Neural progenitor cell (in vitro differentiated cells): ENCODE results near the gene CAMKMT. TPM values are rescaled to one million over a fixed set of nuclear protein-coding genes. Genes with fewer than 3 reads are reported as not detected.
"Not testable (repeated sequence)": the region's sequence is repeated elsewhere in the genome, so short reads cannot be mapped to it uniquely, and the experiment has no call there.

Experiments
- DNase-seq: peaks from one replicate; pipeline ENCODE4 v3.0.0-alpha.2; 2016; ENCODE audit warnings: low spot score
- H2AFZ ChIP-seq: fragments of 200-600 bp; sonication (generic); replicated peaks from 2 replicates; pipeline ENCODE4 v1.6.1; 2016; ENCODE audit warnings: antibody characterized with exemption
- H3F3A ChIP-seq: fragments of 200-600 bp; sonication (generic); 2 replicates; pipeline ENCODE4 v1.6.1; 2016; ENCODE audit warnings: antibody characterized with exemption, low read depth
- H3K27ac ChIP-seq: fragments of 200-600 bp; sonication (generic); 2 replicates; pipeline ENCODE4 v1.5.1; 2016; ENCODE audit warnings: mild to moderate bottlenecking
- H3K27me3 ChIP-seq: fragments of 200-600 bp; sonication (generic); 2 replicates; pipeline ENCODE4 v1.6.1; 2016; ENCODE audit warnings: mild to moderate bottlenecking, moderate library complexity
- H3K36me3 ChIP-seq: fragments of 200-600 bp; sonication (generic); 2 replicates; pipeline ENCODE4 v1.5.1; 2016
- H3K4me1 ChIP-seq: fragments of 200-600 bp; sonication (generic); 2 replicates; pipeline ENCODE4 v1.6.1; 2016; ENCODE audit warnings: mixed run types
- H3K4me2 ChIP-seq: fragments of 200-600 bp; sonication (generic); 2 replicates; pipeline ENCODE4 v1.6.1; 2016
- H3K4me3 ChIP-seq: fragments of 200-600 bp; sonication (generic); 2 replicates; pipeline ENCODE4 v1.5.1; 2016
- H3K79me2 ChIP-seq: fragments of 200-600 bp; sonication (generic); 2 replicates; pipeline ENCODE4 v1.6.1; 2016; ENCODE audit warnings: low read depth
- H3K9ac ChIP-seq: fragments of 200-600 bp; sonication (generic); 2 replicates; pipeline ENCODE4 v1.6.1; 2016
- H3K9me3 ChIP-seq: fragments of 200-600 bp; sonication (generic); 2 replicates; pipeline ENCODE4 v1.5.1; 2016; ENCODE audit warnings: low read depth
- H4K20me1 ChIP-seq: fragments of 200-600 bp; sonication (generic); 2 replicates; pipeline ENCODE4 v1.6.1; 2016; ENCODE audit warnings: low read depth
- H3K27ac Mint-ChIP-seq: 3 replicates; pipeline ENCODE4 v1.8.0; 2021; ENCODE audit warnings: mixed read lengths
- H3K27me3 Mint-ChIP-seq: 2 replicates; pipeline ENCODE4 v1.8.0; 2022; ENCODE audit warnings: low read depth, mild to moderate bottlenecking, inconsistent platforms, moderate library complexity, mixed read lengths; ENCODE audit not compliant: insufficient read depth
- H3K36me3 Mint-ChIP-seq: 3 replicates; pipeline ENCODE4 v1.8.0; 2021; ENCODE audit warnings: mixed read lengths
- H3K4me1 Mint-ChIP-seq: 3 replicates; pipeline ENCODE4 v1.8.0; 2021; ENCODE audit warnings: mixed read lengths
- H3K4me3 Mint-ChIP-seq: 3 replicates; pipeline ENCODE4 v1.8.0; 2021; ENCODE audit warnings: mild to moderate bottlenecking, moderate library complexity, mixed read lengths
- H3K9me3 Mint-ChIP-seq: 3 replicates; pipeline ENCODE4 v1.8.0; 2020; ENCODE audit warnings: mixed read lengths
- EZH2 ChIP-seq: fragments of 200-600 bp; sonication (generic); IDR thresholded peaks from 2 replicates; pipeline ENCODE4 v1.6.1; 2017; ENCODE audit warnings: antibody characterized with exemption, mild to moderate bottlenecking, moderate library complexity
- EZH2phosphoT487 ChIP-seq: fragments of 200-600 bp; sonication (generic); IDR thresholded peaks from 2 replicates; pipeline ENCODE4 v1.6.1; 2017; ENCODE audit warnings: antibody characterized with exemption
- total RNA-seq: library from RNA; depleted of rRNA; stranded (reverse); fragments of >200 nt; gene quantifications from 2 replicates; pipeline ENCODE4 v1.2.3, GENCODE V29; 2015; ENCODE audit warnings: low replicate concordance
- TF ChIP-seq, protein P1 (sequence below): fragments of 200-600 bp; sonication (generic); IDR thresholded peaks from 2 replicates; pipeline ENCODE4 v1.5.1; 2017; ENCODE audit warnings: antibody characterized with exemption, mild to moderate bottlenecking

Gene CAMKMT
- total RNA-seq, 1 donor from 2014 or later, result 28.5 TPM

DNA sequence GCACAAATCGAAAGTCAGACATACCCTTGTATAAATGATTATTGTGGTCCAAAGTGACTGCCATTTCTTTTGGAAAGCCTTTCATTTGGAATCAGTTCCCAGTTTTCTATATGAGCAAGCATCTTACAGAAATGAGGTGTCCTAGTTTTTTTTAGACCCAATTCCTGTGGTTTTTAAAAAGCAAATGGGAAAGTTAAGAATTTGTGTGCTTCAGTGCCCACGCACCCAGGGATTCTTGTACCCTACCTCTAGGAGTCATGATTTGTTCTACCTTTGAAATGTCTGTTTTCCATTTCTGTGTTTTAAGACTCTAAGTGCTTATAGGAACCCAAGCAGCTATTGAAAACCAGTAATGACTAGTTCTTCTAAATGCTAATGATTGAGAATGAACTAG is 218.1 kb downstream of the CAMKMT start:
- H3K79me2 ChIP-seq, result peaks cover 10% of the 10 kb centered on the region
- H3K27ac ChIP-seq, result peak overlapping the region; percentile 15
- peaks cover 4% of the 10 kb centered on the region for H3K27me3 Mint-ChIP-seq
- H3K4me1 Mint-ChIP-seq, result no peaks in the 10 kb centered on the region
- peak overlapping the region; percentile 24 for H3K4me2 ChIP-seq
- no peaks in the 10 kb centered on the region for H3K36me3 Mint-ChIP-seq
- peaks cover 12% of the 10 kb centered on the region for H3F3A ChIP-seq
- no peaks in the 10 kb centered on the region for H3K36me3 ChIP-seq
- no peaks in the 10 kb centered on the region for H4K20me1 ChIP-seq
- H3K9me3 Mint-ChIP-seq, result no peaks in the 10 kb centered on the region
- H3K9me3 ChIP-seq, result no peaks in the 10 kb centered on the region
- no peak overlapping the region for H3K27ac Mint-ChIP-seq
- DNase-seq, result no peak
- TF ChIP-seq EZH2phosphoT487 (no peak), EZH2 (no peak)
- TF ChIP-seq, protein P1, sequence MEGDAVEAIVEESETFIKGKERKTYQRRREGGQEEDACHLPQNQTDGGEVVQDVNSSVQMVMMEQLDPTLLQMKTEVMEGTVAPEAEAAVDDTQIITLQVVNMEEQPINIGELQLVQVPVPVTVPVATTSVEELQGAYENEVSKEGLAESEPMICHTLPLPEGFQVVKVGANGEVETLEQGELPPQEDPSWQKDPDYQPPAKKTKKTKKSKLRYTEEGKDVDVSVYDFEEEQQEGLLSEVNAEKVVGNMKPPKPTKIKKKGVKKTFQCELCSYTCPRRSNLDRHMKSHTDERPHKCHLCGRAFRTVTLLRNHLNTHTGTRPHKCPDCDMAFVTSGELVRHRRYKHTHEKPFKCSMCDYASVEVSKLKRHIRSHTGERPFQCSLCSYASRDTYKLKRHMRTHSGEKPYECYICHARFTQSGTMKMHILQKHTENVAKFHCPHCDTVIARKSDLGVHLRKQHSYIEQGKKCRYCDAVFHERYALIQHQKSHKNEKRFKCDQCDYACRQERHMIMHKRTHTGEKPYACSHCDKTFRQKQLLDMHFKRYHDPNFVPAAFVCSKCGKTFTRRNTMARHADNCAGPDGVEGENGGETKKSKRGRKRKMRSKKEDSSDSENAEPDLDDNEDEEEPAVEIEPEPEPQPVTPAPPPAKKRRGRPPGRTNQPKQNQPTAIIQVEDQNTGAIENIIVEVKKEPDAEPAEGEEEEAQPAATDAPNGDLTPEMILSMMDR, result no peak
- H3K4me3 ChIP-seq, result no peak overlapping the region
- no peak overlapping the region for H2AFZ ChIP-seq
- H3K4me1 ChIP-seq, result peaks cover 9% of the 10 kb centered on the region
- H3K27me3 ChIP-seq, result no peaks in the 10 kb centered on the region
- no peak overlapping the region for H3K4me3 Mint-ChIP-seq
- H3K9ac ChIP-seq, result no peak overlapping the region

DNA sequence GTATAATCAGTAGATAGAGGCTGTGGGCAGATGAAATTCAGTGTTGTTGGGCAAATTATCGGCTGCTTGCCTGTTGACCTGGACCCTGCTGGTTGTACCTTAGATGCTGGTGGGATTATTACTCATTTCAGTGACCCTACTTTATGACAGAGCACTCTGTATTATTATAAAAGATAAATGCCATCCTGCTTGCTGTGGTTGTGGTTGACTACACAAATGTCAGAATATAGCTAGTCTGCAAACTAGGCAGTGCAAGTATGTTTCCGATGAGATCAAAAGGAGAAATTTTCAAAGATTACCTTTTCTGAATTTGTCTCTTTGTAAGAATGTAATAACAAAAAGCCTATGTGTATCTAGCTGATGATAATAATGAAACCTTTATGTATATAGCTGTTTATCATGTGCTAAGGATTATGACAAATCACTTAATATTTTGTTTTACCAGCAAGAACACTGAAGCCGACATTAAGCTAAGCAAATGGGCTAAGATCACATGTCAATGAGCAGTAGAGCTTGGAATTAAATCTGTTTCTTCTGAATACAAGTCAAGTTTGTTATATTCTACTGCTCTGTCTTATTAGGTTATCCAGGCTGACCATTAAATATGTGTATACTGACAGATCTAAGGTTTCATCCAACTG is 219.2 kb downstream of the CAMKMT start:
- Histone ChIP-seq H2AFZ (no peak overlapping the region), H3K27ac (no peak overlapping the region), H3K27me3 (no peaks in the 10 kb centered on the region), H3K4me2 (no peak overlapping the region), H3K4me1 (peaks cover 9% of the 10 kb centered on the region), H3K9ac (no peak overlapping the region), H4K20me1 (no peaks in the 10 kb centered on the region), H3F3A (peaks cover 12% of the 10 kb centered on the region), H3K4me3 (no peak overlapping the region), H3K36me3 (no peaks in the 10 kb centered on the region), H3K9me3 (no peaks in the 10 kb centered on the region), H3K79me2 (peaks cover 10% of the 10 kb centered on the region)
- no peak for DNase-seq
- Mint-ChIP-seq H3K4me3 (no peak overlapping the region), H3K9me3 (no peaks in the 10 kb centered on the region), H3K36me3 (no peaks in the 10 kb centered on the region), H3K27me3 (peaks cover 4% of the 10 kb centered on the region), H3K27ac (no peak overlapping the region), H3K4me1 (no peaks in the 10 kb centered on the region)
- TF ChIP-seq EZH2 (no peak), EZH2phosphoT487 (no peak)
- TF ChIP-seq, protein P1, result no peak

DNA sequence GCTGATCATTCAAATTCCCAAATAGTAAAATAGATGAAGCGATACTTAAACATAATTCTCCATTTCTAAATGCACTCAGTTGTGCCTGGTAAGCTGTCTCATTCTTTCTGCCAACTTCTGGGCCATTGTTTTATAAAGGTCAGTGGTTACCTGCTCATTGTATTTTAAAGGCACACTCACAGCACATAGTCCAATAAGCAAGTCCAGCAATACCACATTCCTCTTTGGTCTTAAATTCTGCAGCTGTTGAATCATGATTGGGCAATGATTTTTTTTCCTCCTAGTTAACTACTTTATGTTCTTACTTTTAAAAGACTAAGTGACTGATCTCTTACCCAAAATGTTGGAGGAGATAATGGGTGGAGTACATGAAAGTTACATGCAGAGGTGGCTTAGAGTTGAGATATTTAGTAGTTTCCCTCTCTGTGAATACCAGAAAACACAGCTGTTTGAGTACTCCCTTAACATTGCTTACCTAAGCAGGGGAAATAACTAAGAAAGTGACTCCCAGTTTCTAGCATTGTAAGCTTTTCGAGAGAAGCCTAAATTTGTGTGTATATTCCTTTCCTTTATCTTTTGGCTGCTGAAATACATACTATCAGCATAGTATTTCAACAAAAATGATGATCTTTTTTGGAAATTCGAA is 220.7 kb downstream of the CAMKMT start:
- DNase-seq, result no peak
- Histone ChIP-seq H3K27ac (no peak overlapping the region), H2AFZ (no peak overlapping the region), H3F3A (peaks cover 12% of the 10 kb centered on the region), H3K36me3 (no peaks in the 10 kb centered on the region), H3K4me1 (peaks cover 9% of the 10 kb centered on the region), H3K4me3 (no peak overlapping the region), H3K79me2 (peaks cover 10% of the 10 kb centered on the region), H3K4me2 (no peak overlapping the region), H3K9ac (no peak overlapping the region), H3K9me3 (no peaks in the 10 kb centered on the region), H4K20me1 (no peaks in the 10 kb centered on the region), H3K27me3 (no peaks in the 10 kb centered on the region)
- H3K4me1 Mint-ChIP-seq, result no peaks in the 10 kb centered on the region
- H3K4me3 Mint-ChIP-seq, result no peak overlapping the region
- peaks cover 2% of the 10 kb centered on the region for H3K36me3 Mint-ChIP-seq
- TF ChIP-seq EZH2phosphoT487, result no peak
- TF ChIP-seq EZH2, result no peak
- TF ChIP-seq, protein P1, result no peak
- peaks cover 2% of the 10 kb centered on the region for H3K27me3 Mint-ChIP-seq
- no peak overlapping the region for H3K27ac Mint-ChIP-seq
- peaks cover 5% of the 10 kb centered on the region for H3K9me3 Mint-ChIP-seq

DNA sequence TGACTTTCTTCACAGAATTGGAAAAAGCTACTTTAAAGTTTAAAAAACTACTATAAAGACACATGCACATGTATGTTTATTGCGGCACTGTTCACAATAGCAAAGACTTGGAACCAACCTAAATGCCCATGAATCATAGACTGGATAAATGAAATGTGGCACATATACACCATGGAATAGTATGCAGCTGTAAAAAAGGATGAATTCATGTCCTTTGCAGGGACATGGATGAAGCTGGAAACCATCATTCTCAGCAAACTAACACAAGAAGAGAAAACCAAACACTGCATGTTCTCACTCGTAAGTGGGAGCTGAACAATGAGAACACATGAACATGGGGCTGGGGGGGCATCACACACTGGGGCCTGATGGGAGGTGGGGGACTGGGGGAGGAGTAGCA is 233.9 kb downstream of the CAMKMT start:
- peaks cover 21% of the 10 kb centered on the region for H3K9me3 Mint-ChIP-seq
- not testable (repeated sequence) for H3K36me3 Mint-ChIP-seq, H3K27ac ChIP-seq, H2AFZ ChIP-seq, H3K27ac Mint-ChIP-seq, H3K4me1 ChIP-seq, H3K4me3 ChIP-seq, H4K20me1 ChIP-seq, DNase-seq, H3K9ac ChIP-seq, H3K27me3 ChIP-seq, H3K4me2 ChIP-seq, H3K79me2 ChIP-seq, H3K4me1 Mint-ChIP-seq, H3F3A ChIP-seq, H3K36me3 ChIP-seq, H3K4me3 Mint-ChIP-seq, H3K9me3 ChIP-seq, H3K27me3 Mint-ChIP-seq
